NCI-H187 treated with DMSO at 0.1 percent for 48 hours (cell line): Measurements from ENCODE around the gene REXO5.

Source experiments
- DNase-seq: peaks from one replicate; lab custom pipeline; 2025; lab: John Stamatoyannopoulos, UW

Gene REXO5

GRCh38 chr16:20871941-20872815 is 65.9 kb downstream of the REXO5 start:
- no peak for DNase-seq

- DNase-seq = no peak
Observed at GRCh38 chr16:20873331-20873730, 67.0 kb downstream of the REXO5 start.

- DNase-seq = no peak
Observed at GRCh38 chr16:20874088-20874581, 67.8 kb downstream of the REXO5 start.

GRCh38 chr16:20875355-20875650 is 69.0 kb downstream of the REXO5 start:
- no peak for DNase-seq

- DNase-seq = no peak
Observed at GRCh38 chr16:20878682-20879147, 72.4 kb downstream of the REXO5 start.

- DNase-seq = no peak
Observed at GRCh38 chr16:20879175-20880040, 73.1 kb downstream of the REXO5 start.

- no peak for DNase-seq
Observed at GRCh38 chr16:20880867-20881502, 74.7 kb downstream of the REXO5 start.

GRCh38 chr16:20881503-20881878 is 75.2 kb downstream of the REXO5 start:
- no peak for DNase-seq

- DNase-seq = no peak
Observed at GRCh38 chr16:20883554-20884239, 77.4 kb downstream of the REXO5 start.

- no peak for DNase-seq
Observed at GRCh38 chr16:20884240-20884556, 77.9 kb downstream of the REXO5 start.

- no peak for DNase-seq
Observed at GRCh38 chr16:20886320-20886719, 80.0 kb downstream of the REXO5 start.

GRCh38 chr16:20887207-20887606 is 80.9 kb downstream of the REXO5 start:
- no peak for DNase-seq

- DNase-seq = no peak
Observed at GRCh38 chr16:20889625-20890275, 83.4 kb downstream of the REXO5 start.

GRCh38 chr16:20894388-20894787 is 88.1 kb downstream of the REXO5 start:
- no peak for DNase-seq

- DNase-seq = no peak
Observed at GRCh38 chr16:20897253-20897897, 91.0 kb downstream of the REXO5 start.

- no peak for DNase-seq
Observed at GRCh38 chr16:20897922-20898321, 91.6 kb downstream of the REXO5 start.

GRCh38 chr16:20899071-20899470 is 92.7 kb downstream of the REXO5 start:
- DNase-seq = no peak
